HG03280 (cell line): Measurements from ENCODE around the gene MYO5B.

Experiments
- ATAC-seq: cut with Tn5 transposase; IDR thresholded peaks from one replicate; pipeline ENCODE4 v1.9.1; 2021; ENCODE audit warnings: mild to moderate bottlenecking, moderate library complexity; ENCODE audit not compliant: unreplicated experiment

Gene MYO5B

DNA sequence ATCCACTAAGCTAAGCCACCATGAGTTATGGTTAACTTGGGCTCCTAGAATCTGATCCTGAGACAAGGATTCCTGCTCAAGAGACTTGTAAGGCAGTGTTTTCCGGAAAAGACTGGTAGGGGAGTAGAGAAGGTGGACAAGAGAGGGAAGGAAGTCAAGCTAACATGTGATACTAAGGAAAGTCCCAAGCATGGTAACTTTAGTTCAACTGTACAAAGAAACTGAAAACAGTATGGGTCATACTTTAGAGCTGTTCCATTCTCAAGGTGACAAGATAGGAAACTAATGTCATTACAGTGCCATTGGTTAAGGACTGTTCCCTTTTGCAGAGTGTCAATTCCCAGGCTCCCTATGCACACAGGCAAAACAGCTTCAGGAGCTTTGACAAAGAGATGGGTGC, 5.8 kb downstream of the MYO5B start:
- peak; percentile 64 for ATAC-seq

DNA sequence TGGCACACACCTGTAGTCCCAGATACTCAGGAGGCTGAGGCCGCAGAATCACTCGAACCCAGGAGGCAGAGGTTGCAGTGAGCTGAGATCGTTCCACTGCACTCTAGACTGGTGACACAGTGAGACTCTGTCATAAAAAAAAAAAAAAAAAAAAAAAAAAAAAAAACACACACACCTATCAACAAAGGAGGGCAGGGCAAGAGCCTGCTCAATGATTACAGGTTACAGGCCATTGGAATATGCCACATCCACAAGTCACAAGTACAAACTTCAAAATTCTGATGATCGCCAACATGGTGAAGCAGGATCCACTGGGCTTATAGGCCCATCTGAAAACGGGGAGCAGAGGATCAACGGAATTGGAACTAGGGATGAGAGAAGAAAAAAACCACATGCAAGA, 6.3 kb downstream of the MYO5B start:
- no peak for ATAC-seq

DNA sequence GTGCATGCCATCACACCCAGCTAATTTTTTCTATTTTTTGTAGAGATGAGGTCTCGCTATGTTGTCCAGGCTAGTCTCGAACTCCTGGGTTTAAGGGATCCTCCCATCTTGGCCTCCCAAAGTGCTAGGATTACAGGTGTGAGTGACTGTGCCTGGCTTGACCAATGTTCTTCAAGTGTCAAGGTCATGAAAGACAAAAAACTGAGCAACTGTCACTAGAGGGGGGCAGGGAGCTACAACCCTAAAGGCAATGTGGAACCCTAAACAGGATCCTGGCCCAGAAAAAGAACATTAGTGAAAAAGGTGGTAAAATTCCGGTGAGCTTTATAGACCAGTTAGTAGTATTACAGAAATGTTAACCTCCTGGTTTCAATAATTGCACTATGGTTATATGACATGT, 7.3 kb downstream of the MYO5B start:
- no peak for ATAC-seq

DNA sequence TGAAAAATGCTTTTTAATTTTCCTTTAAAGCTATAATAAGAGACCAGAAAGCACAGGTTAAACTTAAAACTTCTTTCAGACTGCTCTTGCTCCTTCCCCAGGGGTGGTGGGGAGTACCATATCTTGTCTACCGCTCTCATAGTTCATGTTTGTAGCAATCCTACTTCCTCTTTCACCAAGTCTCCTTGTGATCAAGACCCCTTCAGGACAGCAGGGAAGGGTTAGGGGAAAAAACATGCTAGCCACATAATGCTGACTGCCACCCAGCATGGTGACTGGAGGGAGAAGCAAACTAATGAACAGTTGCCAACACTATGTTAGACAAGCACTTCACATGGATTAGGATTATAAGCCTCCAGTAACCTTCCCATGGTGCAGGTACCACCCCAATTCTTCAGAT, 8.6 kb downstream of the MYO5B start:
- ATAC-seq: no peak

DNA sequence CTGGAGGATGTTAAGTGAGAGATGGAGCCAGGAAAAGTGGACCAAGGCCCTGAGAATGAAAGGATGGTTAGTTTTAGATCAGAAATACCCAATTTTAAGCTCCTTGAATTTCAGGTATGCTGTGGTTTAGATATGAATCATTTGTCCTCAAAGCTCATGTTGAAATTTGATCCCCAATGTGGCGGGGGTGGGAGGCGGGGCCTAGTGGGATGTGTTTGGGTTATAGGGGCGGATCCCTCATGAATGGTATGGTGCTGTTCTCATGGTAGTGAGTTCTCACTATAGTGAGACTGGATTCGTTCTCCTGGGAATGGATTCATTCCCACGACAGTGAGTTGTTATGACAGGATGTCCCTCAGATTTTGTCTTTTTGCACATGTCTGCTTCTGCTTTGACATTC, 11.4 kb downstream of the MYO5B start:
- ATAC-seq: no peak

DNA sequence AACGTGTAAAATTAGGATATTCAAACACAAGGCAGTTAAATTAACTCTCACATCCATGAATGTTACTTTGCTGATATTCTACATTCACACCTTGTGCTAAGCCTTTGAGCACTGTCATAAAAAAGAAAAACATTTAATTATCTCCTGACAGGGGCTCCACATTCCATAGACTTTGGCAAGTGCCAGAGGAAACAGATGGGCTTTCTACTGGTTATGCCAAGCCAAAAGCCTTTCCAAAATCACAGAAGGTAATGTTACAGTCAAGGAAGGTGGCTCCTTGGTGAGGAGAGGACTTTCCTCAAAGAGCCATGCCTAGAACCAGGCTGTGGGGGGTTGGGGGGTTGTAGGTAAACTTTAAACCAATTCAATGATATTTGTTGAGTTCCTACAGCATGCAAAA, 12.4 kb downstream of the MYO5B start:
- ATAC-seq: no peak

DNA sequence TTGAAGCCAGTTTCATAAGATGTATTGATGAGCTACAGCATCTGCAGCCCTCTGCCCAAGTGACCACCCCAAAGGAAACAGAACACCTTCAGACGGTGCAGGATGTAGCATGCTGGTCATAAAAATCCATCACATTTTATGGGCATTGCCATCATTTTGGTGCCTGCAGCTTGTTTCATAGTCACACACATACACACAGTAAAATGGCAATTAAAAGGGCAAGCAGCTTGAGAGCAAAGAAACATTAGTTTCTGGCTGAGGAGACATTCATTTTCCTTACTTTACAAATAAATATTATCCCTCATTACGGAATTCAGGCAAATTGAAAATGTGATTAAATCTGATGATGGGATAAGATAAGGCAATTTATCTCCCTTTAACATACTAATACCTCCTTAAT, 13.4 kb downstream of the MYO5B start:
- no peak for ATAC-seq

DNA sequence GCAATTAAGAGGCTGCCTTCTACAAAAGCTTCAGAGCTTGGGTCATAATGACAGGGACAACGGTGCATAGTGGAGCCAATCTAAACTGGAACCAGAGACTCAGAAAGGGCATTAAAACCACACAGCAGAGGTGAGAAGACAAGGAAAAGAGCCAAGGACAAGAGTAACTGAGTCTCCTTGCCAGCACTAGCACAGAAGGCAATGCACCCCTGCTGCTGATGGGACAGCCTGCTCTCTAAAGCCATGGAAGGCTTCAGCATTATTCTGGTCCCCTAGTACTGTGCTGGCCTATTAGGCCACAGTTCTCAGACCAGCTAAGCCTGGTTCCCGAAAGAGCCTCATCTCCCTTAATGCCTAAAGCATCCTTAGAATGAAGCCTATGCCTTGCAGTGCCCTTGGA, 15.5 kb downstream of the MYO5B start:
- no peak for ATAC-seq

DNA sequence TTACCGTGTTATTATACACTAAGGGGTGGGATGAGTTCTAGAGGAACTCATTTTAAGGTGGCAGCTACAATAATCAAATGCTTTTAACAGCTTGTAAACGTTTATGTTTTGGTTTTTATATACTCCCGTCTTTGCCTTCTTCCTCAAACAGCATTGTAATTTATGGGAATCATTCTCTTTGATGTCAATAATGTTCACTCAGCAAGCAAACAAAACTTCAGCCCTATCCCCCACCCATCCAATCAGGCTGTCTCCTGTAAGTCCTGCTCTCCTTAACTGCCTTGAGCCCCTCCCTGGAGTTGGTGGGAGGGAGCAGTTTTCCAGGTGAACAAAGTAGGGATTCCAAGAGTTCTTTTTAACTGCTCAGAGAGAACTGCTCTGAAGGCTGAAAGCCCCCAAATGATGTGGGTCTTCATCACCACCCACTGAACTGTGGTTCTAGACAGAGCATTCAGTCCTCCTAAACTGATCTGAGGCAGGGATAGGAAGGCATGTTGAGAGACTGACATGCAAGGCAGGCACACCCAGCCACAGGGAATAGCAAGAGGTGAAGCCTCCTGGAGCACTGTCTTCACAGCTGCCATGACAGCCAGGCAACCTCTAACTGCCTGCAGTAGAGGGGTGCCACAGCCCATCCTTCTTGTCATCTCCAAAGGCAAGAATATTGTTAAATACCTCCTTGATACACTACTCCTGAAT, 17.5 kb downstream of the MYO5B start:
- no peak for ATAC-seq

DNA sequence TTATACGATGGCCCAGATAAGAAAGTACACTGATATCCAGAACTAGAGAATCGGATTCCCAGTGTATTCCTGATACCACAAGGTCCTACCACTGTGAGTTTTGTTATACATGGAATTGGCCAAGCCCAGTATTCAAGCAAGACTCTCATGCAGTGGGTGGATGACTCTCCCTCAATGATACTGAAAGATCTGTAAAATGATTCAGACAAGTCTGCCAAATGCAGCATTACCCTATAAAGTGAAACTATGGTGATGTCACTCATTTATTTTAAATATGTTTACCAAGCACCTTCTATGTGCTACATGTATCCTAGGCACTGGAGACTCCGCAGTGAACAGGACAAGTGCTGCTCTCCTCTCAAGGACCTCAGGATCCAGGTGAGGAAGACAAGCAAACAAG, 22.6 kb downstream of the MYO5B start:
- no peak for ATAC-seq

DNA sequence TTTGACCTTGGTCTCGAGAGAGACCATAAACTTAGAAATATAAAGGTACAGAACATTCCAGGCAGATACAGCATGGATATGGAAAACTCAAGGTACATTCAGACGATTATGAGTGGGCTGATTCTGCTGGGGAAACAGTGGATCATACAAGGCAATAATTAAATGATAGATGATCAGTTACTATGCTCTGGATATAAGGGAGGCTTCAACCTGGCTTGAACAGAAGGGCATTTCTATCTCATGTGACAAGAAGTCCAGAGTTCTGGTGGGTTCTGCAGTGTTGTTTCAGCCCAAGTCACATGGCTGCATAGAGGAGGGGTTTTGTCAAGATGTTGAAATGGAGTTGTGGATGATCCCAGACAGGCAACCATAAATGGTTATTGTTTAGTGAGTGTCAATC, 23.5 kb downstream of the MYO5B start:
- ATAC-seq: no peak

DNA sequence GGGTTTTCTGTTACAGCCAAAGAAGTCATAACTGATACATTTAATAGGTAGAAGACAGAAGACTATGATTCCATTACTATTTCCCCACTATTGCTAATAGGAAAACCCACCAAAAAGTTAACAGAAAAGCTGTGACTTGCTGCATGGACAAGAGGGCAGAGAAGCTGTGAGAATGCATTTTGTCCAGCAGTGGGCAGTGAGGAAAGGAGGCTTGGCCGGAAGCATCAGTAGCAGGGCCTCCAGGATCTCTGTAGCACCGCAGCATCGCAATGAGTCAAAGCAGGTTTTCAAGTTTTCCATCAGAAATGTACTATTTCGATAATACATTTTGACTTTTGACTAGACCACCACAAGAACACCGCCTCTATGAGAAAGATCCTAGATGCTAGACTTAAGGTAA, 24.9 kb downstream of the MYO5B start:
- ATAC-seq: no peak

DNA sequence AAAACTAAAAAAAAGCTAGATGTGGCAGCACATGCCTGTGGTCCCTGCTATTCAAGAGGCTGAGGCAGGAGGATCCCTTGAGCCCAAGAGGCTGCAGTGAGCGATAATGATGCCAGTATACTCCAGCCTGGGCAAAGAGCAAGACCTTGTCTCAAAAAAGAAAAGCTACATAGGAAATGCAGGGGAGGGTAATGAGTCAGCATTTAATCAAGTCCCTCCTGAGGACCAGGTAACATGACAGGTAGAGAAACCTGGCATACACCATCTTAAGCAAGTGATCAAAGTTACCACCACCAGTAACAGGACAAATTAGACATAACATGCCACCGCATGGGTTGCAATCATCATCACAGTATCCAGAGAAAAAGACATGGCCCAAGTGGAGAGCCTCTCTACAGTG, 25.8 kb downstream of the MYO5B start:
- ATAC-seq: no peak

DNA sequence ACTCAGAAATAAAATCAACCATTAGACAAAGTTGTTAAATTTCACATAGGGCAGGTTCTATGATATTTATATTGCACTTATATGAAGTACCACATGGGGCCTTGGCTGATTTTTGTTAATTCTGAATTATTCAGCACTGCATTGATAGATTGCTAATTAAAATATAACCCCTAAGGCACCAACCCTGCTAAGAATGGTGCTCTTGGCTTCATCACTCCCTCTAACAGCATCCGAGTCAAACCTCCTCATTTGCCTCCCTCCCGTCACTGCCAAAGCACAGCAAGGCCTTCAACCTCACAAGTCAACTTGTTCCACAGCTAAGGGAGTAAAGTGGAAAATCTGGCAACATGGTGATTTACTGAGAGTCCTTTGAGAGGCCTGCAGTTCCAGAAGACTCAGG, 27.0 kb downstream of the MYO5B start:
- ATAC-seq: no peak

DNA sequence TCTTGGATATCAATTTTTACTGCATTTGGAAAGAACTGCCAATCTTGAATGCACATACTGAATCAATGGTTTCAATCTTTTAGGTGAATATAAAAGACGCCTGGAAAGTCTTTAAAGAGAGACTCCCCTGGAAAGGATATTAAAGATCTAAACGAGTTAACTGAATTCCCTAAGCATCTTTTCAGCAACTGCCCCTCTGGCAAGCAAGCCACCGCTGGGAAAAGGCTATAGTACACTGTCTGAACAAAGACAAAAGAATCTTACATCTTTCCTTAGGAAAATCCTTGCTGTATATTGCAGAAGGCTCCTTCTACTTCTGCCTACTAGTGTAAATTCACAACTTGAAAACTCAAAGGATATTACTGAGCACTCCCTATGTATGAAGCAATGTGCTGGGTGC, 28.0 kb downstream of the MYO5B start:
- ATAC-seq: no peak

DNA sequence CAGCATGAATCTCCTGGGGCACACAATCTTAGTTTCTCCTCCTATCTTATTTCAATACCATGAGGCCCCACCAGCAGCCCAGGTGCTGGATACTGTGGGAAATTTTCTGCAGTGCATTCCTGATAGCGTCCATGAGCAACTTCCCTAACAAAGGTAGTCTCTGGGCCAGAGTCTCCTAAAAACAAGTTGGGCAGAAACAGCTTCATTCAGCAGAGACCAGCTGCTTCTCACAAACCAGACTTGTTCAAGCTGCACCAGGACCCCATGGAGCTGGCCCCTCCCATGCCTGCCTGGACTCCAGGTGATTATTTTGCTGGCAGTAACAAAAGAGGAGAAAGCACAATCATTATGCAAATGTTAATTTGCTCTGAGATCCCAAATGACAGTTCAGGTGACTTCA, 31.4 kb downstream of the MYO5B start:
- no peak for ATAC-seq

DNA sequence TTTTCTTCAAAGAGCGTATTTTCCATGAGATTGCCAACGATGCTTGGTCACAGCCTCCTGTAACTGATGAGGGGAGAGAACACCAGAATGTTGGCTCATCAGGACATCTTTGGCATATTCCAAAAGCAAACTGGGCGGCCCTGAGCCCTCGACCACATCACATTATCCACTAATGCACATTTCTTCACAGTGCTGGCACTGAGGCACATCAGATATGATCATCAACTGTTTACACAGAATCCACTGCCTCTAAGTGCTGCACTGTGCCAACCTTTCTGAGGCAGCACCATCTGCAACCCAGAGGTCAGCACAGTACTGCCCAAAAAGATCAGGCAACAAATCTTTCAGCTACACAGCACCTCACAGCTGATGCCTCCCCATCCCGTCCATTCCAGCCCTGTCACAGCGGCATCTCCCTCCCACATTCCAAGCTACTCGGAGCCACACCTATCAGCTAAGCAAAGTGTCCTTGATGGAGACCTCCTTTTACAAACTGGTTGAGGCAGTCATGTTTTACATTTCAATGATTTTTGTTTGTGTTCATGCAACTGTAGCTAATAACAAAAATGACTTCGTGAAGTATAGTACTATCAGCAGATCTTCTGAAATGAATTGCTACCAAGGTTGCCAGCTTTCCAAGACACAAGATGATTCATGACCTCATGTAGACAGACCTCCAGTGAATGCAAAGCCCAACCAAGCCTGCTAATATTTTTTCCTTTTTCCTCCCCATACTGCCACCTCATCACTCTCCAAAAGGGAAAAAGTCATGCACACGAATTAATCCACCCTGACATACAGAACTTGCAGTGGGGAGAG, 32.3 kb downstream of the MYO5B start:
- no peak for ATAC-seq

DNA sequence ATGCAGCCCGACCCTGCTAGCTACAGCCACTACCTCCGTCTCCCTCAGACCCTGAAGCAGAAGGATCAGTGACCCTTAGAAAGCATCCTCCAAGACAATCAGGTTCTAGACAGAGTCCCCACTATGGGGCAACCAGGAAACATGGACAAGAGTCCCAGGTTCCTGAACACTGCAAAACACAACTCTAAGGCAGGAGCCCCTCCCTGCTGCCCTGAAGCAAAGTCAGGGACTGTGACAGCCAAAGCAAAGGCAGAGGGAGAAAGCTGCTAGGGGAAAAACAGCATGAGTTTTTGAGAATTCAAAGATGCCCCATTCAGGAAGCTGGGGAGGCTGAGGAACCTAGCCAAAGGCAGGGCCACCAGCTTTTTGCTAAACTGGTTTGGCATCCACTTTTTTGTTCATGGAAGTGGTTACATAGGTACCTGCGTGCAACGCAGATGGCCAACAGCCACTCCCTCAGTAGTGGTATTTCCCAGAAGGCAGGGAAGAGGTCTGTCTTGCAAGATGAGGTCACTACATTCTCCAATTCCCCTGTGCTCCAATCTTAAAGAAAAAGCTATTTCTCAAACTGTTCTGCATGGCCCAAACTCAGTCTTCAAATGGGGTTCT, 33.2 kb downstream of the MYO5B start:
- no peak for ATAC-seq

DNA sequence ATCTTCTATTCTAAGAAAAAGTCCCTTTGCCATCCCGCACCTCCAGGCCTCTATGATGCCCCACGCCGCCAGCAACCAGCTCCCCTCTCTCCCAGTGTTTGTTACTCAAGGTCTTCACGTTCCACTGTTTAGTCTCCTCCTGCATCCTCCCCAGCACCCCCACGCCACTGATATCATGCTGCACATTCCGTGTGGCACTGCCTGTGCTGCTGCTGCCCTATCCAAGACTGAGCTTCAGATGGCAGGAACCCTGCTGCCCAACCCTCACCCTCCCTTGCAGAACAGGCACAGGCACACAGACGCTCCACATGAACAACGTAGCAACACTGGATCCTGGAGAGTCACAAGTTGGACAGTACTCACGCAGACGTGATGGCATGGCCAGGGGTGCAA, 35.3 kb downstream of the MYO5B start:
- ATAC-seq: no peak

DNA sequence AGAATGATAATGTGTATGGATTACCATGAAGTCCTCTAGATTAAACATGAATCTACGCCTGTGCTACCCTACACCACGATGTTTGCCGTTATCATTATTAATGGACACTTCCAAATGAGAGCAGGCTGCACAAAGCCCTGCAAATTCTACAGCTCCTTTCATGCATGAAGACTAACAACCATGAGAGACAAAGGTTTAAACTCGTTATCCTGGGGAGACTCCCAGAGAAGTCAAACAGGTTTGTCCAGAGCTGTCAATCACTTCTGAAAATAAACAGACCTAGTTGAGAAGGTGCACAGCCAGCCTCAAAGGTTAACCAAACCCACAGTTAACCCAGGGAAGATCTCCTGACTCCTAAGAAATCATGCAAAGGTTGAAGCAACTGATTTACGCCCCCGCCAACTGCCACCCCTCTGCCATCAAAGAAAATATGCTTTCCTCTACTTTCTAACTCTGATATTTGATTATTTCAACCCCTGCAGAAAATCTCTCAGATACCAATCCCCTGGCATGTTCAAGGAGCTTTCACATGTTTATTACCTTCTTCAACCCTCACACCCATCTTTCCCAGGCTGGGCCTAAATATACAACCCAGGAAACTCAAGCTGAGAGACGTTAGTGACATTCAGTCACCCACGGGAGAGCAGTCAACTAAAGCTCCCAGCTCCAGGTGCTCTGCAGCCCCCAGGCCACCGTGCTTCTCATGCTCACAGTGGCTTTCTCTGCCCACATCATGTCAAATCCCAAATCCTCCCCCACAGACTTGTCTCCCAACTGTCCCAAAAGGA, 35.9 kb downstream of the MYO5B start:
- ATAC-seq: no peak

DNA sequence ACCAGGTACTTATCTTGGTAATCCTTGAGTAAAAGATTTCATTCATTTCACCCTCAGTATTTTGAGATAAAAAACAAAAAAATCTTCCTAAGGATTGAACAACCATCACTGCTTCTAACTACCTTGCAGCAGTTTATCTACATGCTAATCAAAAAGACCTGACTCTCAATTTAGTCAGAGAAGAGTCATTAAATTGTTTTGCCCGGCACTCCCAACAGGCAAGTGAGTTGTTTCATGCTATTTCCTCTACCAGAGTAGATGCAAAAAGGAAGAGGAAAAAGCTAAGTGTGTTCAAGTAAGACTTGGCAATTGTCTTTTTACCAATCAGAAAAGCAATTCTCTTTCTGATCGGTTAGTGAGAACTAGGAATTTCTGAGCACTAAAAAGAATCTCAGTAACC, 39.5 kb downstream of the MYO5B start:
- ATAC-seq: no peak
